ENCODE measurements around the gene ZSCAN18. TPM values are rescaled to one million over a fixed set of nuclear protein-coding genes. Genes with fewer than 3 reads are reported as not detected.

The ZSCAN18 gene
- total and polyA plus RNA-seq, 11 donors: 41.9 to 114 (median 71.8) TPM

DNA sequence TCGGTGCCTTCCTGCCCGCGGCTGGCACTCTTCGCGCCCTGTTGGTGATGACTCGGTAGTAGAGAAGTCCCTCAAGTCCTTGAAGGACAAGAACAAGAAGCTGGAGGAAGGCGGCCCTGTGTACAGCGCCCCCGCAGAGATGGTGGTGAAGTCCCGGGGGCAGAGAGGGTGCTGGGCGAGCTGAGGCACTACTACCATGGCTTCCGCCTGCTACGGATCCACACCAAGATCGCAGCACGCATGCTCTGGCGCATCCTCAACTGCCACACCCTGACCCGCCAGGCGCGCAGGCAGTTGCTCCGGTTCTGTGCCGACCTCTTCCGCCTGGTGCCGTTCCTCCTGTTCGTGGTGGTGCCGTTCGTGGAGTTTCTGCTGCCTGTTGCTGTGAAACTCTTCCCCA lies 53.1 kb downstream of the ZSCAN18 start:
- Histone ChIP-seq H3K9me3 (peaks cover 0 to 95% (median 55%) of the 10 kb centered on the region in 12 donors), H3K4me3 (no peak overlapping the region), H3K27ac (no peak overlapping the region), H3K4me1 (no peaks in the 10 kb centered on the region), H3K27me3 (no peaks in the 10 kb centered on the region), H3K36me3 (no peaks in the 10 kb centered on the region)
- TF ChIP-seq POLR2A (IDR thresholded peaks at IDR 0.05): no peak
- TF ChIP-seq, protein P1, sequence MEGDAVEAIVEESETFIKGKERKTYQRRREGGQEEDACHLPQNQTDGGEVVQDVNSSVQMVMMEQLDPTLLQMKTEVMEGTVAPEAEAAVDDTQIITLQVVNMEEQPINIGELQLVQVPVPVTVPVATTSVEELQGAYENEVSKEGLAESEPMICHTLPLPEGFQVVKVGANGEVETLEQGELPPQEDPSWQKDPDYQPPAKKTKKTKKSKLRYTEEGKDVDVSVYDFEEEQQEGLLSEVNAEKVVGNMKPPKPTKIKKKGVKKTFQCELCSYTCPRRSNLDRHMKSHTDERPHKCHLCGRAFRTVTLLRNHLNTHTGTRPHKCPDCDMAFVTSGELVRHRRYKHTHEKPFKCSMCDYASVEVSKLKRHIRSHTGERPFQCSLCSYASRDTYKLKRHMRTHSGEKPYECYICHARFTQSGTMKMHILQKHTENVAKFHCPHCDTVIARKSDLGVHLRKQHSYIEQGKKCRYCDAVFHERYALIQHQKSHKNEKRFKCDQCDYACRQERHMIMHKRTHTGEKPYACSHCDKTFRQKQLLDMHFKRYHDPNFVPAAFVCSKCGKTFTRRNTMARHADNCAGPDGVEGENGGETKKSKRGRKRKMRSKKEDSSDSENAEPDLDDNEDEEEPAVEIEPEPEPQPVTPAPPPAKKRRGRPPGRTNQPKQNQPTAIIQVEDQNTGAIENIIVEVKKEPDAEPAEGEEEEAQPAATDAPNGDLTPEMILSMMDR (IDR thresholded peaks at IDR 0.05): no peak
- intact Hi-C loops (cut with DNase I): no loop called here
- no peak for DNase-seq
- no peak for ATAC-seq
- 92 to 96% (median 95%) methylated on average over 26 of the region's 26 CpGs for WGBS, 4 donors

DNA sequence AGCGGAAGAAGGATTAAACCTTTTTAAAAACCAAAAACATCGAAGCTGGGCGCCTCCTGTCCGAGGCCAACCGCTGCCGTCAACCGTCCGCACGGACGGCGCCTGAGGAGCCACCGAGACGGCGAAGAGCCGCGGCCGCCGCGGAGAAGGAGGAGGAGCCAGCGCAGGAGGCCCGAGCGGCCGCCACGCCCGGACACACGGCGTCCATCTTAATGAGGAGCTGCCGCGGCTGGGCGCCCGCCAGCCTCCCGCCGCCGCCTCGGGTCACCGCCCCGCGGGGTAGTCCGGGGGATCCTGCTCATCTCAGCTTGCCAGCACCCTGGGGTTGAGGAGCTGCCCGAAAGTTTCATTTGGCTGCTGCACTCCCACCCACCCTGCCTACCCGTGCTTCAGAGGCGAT lies 53.6 kb downstream of the ZSCAN18 start:
- DNase-seq (no peak), ATAC-seq (no peak)
- Histone ChIP-seq H3K4me1 (no peaks in the 10 kb centered on the region), H3K36me3 (no peaks in the 10 kb centered on the region), H3K4me3 (no peak overlapping the region), H3K9me3 (peaks cover 0 to 91% (median 52%) of the 10 kb centered on the region in 12 donors), H3K27ac (no peak overlapping the region), H3K27me3 (no peaks in the 10 kb centered on the region)
- intact Hi-C loops (cut with DNase I): no loop called here
- TF ChIP-seq, protein P1 (IDR thresholded peaks at IDR 0.05): no peak
- no peak for TF ChIP-seq POLR2A (IDR thresholded peaks at IDR 0.05)
- WGBS, 4 donors: 56 to 77% (median 66%) methylated on average over 41 to 42 of the region's 42 CpGs

DNA sequence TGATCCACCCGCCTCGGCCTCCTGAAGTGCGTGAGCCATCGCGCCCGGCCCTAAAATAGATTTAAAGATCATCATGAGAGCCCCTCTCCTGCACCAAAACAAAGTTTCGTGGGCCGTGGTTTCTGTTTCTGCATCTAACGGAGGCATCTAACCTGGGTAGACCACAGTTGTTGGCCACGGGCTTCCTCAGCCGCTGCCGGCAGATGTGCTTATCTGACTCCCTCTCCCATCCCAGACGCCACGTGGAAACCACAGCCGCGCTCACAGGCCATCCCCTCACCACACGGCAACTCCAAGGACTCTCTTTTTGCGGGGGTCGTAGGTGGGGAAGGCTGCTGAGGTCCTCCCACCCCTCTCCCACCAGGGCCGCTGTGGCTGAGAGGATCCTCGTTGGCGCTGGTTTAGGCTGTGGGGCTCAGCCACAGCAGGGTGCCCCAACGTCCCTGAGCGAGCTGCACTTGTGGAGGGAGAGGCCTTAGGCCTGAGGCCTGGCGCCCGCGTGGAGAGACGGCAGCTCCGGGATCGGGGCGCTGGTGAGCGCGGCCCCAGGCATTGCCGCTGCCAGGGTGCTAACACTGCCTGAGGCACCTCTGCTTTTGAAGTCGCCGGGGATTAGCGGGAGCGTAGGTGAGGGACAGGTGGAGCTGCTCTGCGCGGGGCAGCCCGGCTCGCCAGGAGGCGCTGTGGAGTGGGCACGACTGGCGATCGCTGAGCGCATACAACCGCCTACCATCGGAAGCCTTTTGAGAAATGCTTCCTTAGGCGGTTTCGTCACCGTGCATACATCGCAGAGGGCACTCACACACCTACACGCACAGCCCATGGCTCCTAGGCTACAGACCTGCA lies 55.3 kb downstream of the ZSCAN18 start:
- ATAC-seq (no peak), DNase-seq (no peak)
- Histone ChIP-seq H3K27me3 (peaks cover 0 to 3% (median 0%) of the 10 kb centered on the region in 9 donors), H3K27ac (no peak overlapping the region), H3K4me1 (no peaks in the 10 kb centered on the region), H3K4me3 (no peak overlapping the region), H3K36me3 (no peaks in the 10 kb centered on the region), H3K9me3 (peaks cover 0 to 89% (median 41%) of the 10 kb centered on the region in 12 donors)
- 38 to 50% (median 44%) methylated on average over 44 to 54 of the region's 54 CpGs for WGBS, 4 donors
- TF ChIP-seq POLR2A (IDR thresholded peaks at IDR 0.05): no peak
- TF ChIP-seq, protein P1 (IDR thresholded peaks at IDR 0.05): peak in 4 of 12 donors; percentile 3 to 30 (median 18)
- intact Hi-C loops (cut with DNase I): no loop called here

DNA sequence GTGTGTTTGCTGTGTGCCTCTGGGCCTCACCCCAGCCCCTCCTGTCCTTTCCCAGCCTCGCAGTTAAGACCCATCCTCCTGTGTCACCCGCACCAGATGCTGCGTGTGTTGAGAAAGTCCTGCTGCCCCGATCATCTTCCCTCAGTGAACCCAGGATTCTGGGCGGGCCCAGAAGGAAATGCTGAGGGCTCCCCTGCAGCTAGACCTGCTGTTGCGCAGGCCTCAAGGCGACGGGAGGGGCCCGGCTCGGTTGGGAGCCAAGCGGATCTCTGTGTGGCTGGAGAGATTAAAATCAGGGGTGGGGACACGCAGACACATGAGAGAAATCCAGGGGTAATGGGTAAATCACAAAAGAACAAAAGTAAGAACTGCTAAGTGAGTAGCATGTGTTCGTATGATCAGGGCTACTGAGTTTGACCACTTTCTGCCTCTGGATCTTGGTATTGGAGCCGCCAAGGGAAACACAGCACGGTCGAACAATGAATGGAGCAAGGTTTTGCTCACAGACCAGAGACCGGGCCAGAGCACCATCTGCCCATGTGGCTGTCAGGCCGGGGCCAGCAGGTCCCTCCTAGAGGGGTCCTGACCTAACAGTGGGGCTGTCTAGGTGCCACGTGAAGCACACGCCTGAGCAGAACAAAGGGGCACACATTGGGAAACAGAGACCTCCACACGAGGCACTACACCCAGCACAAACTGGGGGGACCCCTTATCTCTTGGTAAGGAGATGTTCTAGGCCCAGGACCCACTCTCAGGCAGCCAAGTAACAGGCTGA lies 57.1 kb downstream of the ZSCAN18 start:
- no peak for ATAC-seq
- no peaks in the 10 kb centered on the region for H3K36me3 ChIP-seq
- no peaks in the 10 kb centered on the region for H3K4me1 ChIP-seq
- TF ChIP-seq, protein P1 (IDR thresholded peaks at IDR 0.05): no peak
- TF ChIP-seq POLR2A (IDR thresholded peaks at IDR 0.05): no peak
- H3K27me3 ChIP-seq: peaks cover 0 to 5% (median 0%) of the 10 kb centered on the region in 9 donors
- peaks cover 0 to 89% (median 31%) of the 10 kb centered on the region in 12 donors for H3K9me3 ChIP-seq
- no peak overlapping the region for H3K27ac ChIP-seq
- DNase-seq: no peak
- intact Hi-C loops (cut with DNase I): no loop called here
- no peak overlapping the region for H3K4me3 ChIP-seq
- 78 to 91% (median 85%) methylated on average over 18 to 21 of the region's 21 CpGs for WGBS, 4 donors
